LNCAP (cell line): ENCODE data around the gene DBNL.

Source experiments
- CTCF ChIP-seq: fragments of 450-650 bp; IDR thresholded peaks from 2 replicates; pipeline ENCODE4 v1.5.1; 2017; ENCODE audit warnings: mild to moderate bottlenecking

DBNL gene

DNA sequence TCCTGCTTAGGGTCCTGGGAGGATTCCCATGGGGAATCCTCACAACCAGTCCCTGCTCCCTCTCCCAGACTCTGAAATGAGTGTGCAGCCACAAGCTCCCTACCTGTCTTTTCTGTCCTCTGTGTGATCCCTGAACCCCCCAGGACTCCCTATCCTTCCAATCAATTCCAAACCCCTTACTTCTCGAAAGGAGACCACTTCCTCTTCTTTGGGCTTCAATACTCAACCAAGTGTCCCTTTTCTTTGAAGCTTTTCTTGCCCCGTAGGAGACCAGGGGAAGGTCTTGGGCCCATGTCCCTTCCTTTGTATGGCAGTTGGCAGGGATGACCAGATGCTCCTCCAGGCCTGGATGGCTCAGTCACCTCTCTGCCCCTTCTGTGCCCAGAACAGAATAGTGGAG, 61.3 kb downstream of the DBNL start:
- TF ChIP-seq CTCF: no peak

DNA sequence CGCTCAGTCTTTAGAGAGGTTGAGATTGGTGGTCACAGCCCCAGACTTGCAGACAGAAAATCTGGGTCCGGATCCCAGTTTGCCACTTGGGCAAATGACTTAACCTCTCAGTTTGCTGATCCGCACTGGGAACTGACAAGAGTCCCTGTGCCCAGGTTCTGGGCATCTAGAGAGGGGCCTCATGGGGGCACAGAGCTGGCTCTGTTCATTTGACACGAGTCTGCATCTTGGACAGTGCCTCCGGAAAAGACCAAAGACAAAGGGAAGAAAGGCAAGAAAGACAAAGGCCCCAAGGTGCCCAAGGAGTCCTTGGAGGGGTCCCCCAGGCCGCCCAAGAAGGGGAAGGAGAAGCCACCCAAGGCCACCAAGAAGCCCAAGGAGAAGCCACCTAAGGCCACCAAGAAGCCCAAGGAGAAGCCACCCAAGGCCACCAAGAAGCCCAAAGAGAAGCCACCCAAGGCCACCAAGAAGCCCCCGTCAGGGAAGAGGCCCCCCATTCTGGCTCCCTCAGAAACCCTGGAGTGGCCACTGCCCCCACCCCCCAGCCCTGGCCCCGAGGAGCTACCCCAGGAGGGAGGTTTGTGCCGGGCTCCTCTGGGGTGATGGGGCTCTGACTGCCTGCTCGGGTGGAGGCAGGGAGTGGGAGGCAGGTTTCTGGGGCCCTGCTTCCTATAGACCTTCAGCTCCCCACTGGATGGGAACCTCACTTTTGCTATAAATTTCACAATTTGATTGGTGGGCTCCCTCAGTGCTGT, 62.0 kb downstream of the DBNL start:
- TF ChIP-seq CTCF: no peak

DNA sequence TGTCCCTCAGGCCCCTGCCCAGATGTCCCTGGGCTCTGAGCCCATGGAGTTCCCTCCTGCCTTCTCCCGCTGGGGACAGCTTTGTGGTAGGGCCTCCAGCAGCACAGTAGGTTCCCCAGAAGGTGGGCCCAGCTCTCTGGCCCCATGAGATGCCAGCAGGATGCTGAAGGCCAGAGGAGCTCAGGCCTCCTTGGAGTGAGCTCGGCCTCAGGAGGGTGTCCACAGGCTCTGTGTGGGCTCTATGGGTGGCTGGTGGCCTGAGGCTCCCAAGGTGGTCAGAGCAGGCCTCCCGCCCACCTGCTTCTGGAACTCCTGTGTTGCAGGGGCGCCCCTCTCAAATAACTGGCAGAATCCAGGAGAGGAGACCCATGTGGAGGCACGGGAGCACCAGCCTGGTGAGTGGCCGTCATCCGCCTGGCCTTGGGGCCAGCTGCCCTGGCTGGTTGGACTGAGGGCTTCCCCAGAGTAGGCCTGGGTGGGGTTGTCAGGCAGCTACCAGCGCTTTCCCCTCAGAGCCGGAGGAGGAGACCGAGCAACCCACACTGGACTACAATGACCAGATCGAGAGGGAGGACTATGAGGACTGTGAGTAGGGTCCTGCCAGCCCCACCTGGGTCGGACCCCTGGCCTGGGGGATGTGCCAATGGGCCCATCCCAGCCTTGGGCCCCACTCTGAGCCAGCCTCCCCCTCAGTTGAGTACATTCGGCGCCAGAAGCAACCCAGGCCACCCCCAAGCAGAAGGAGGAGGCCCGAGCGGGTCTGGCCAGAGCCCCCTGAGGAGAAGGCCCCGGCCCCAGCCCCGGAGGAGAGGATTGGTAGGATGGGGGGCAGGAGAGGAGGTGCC, 62.8 kb downstream of the DBNL start:
- no peak for TF ChIP-seq CTCF

DNA sequence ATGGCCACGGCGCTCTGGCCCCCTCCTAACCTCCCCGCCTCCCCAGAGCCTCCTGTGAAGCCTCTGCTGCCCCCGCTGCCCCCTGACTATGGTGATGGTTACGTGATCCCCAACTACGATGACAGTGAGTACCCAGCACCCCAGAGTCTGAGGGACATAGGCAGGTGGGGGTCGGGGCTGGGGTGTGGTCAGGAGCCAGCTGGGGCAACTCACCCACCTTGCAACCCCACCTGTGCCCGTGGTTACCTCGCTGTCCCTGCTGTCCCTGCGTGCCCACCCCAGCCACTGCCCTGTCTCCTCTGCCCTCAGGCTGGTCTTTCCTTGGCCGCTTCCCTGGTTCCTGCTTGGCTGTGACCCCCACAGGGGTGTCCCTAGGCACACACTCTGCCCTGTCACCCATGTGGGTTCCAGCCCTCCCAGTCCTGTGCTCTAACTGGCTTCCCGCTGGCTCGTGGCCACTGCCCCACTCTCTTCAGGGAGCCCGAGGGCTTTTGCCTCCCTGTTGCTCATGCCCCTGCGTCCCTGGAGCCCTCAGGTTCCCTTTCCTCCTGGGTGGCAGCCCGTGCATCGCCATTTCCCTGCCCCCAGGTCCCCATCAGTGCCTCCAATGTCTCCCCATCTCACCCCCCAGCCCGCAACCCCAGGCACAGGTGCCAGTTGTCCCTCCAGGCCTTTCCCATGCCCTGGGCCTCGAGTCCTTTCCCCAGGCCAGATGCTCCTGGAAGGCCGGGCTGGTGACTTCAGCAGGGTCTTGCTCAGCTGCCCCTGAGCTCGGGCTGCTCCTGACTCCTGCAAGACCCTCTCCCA, 63.7 kb downstream of the DBNL start:
- no peak for TF ChIP-seq CTCF

DNA sequence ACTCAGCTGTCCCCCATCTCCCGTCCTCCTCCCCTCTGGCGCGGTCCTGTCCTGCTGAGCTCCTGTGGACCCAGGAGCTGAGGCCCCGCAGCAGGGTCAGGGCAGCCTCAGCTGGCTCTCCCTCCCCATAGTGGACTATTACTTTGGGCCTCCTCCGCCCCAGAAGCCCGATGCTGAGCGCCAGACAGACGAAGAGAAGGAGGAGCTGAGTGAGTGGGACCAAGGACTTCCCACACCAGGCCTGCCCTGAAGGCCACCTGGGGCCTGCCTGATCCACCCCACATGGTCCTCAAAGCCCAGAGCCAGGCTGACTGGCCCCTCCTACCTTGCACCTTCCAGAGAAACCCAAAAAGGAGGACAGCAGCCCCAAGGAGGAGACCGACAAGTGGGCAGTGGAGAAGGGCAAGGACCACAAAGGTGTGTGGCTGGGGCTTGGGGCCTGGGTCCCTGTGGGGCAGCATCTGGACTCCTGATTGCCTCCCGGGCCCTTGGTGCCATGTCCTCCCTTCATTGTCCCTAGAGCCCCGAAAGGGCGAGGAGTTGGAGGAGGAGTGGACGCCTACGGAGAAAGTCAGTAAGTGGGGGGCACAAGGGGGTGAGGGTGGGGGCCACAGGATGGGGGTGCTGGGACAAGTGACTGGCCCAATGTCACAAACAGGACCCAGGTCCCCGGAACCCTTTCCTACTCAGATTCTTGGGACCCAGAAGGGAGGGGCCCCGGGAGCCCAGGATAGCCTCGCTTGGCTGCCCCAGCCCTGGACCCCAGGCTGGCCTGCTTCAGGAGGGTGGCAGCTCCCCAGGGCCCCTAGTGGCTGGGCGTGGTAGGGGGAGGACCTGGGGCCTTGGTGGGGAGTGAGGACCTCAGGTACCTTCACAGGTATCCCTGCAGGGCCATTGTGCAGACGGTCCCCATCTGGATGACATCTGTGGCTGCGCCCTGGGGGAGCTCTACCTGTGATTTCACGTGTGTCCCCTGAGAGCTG, 64.6 kb downstream of the DBNL start:
- no peak for TF ChIP-seq CTCF

DNA sequence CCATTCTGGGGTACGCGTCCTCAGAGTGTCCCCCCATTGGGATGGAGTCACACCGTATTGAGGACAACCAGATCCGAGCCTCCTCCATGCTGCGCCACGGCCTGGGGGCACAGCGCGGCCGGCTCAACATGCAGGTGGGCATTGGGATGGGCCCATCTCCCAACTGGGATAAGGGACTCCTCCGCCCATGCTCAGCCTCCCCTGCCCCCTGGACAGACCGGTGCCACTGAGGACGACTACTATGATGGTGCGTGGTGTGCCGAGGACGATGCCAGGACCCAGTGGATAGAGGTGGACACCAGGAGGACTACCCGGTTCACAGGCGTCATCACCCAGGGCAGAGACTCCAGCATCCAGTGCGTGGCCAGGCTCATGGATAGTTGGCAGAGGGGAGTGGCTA, 65.5 kb downstream of the DBNL start:
- TF ChIP-seq CTCF: no peak
